GM23338 (cell line): ENCODE measurements around the gene GNG7. TPM values are rescaled to one million over a fixed set of nuclear protein-coding genes. Genes with fewer than 3 reads are reported as not detected.

Experiments
- ATAC-seq: fragments of 200-7000 bp; cut with Tn5 transposase; 3 replicates; pipeline ENCODE4 v1.9.1; 2020
- DNase-seq: peaks from one replicate; pipeline ENCODE4 v3.0.0-alpha.2; 2015; ENCODE audit warnings: low spot score
- H2AFZ ChIP-seq: fragments of 200-600 bp; sonication (generic); 2 replicates; pipeline ENCODE4 v1.8.0; 2016; ENCODE audit warnings: antibody characterized with exemption, mild to moderate bottlenecking, moderate library complexity
- H3F3A ChIP-seq: fragments of 200-600 bp; sonication (generic); replicated peaks from 2 replicates; pipeline ENCODE4 v1.8.0; 2017; ENCODE audit warnings: antibody characterized with exemption, mixed run types, low read depth
- H3K27ac ChIP-seq: fragments of 200-600 bp; sonication (generic); 2 replicates; pipeline ENCODE4 v1.6.1; 2016; ENCODE audit warnings: low read depth
- H3K27me3 ChIP-seq: fragments of 200-600 bp; sonication (generic); 2 replicates; pipeline ENCODE4 v1.8.0; 2016; ENCODE audit warnings: mild to moderate bottlenecking, mixed run types, moderate library complexity; ENCODE audit not compliant: insufficient read depth
- H3K36me3 ChIP-seq: fragments of 200-600 bp; sonication (generic); 2 replicates; pipeline ENCODE4 v1.8.0; 2016; ENCODE audit warnings: mild to moderate bottlenecking; ENCODE audit not compliant: insufficient read depth
- H3K4me1 ChIP-seq: fragments of 200-600 bp; sonication (generic); 2 replicates; pipeline ENCODE4 v1.8.0; 2016; ENCODE audit warnings: mild to moderate bottlenecking, moderate library complexity; ENCODE audit not compliant: insufficient read depth
- H3K4me2 ChIP-seq: fragments of 200-600 bp; sonication (generic); 2 replicates; pipeline ENCODE4 v1.7.1; 2017; ENCODE audit warnings: mixed run types
- H3K4me3 ChIP-seq: fragments of 200-600 bp; sonication (generic); 2 replicates; pipeline ENCODE4 v1.6.1; 2016; ENCODE audit warnings: mixed run types
- H3K79me2 ChIP-seq: fragments of 200-600 bp; sonication (generic); replicated peaks from 2 replicates; pipeline ENCODE4 v1.8.0; 2017; ENCODE audit warnings: mild to moderate bottlenecking; ENCODE audit not compliant: insufficient read depth
- H3K9me2 ChIP-seq: fragments of 200-600 bp; sonication (generic); 2 replicates; pipeline ENCODE4 v1.8.0; 2017; ENCODE audit not compliant: insufficient read depth
- H4K20me1 ChIP-seq: fragments of 200-600 bp; sonication (generic); replicated peaks from 2 replicates; pipeline ENCODE4 v1.8.0; 2017; ENCODE audit warnings: mild to moderate bottlenecking; ENCODE audit not compliant: insufficient read depth
- H3K27ac Mint-ChIP-seq: 2 replicates; pipeline ENCODE4 v1.8.0; 2020; ENCODE audit warnings: inconsistent platforms, mild to moderate bottlenecking, moderate library complexity, mixed read lengths
- H3K27me3 Mint-ChIP-seq: 3 replicates; pipeline ENCODE4 v1.8.0; 2022; ENCODE audit warnings: low read depth, mild to moderate bottlenecking, moderate library complexity, mixed read lengths, inconsistent platforms; ENCODE audit not compliant: insufficient read depth, poor library complexity
- H3K36me3 Mint-ChIP-seq: 3 replicates; pipeline ENCODE4 v1.8.0; 2021; ENCODE audit warnings: low read depth, mild to moderate bottlenecking, inconsistent platforms, moderate library complexity, mixed read lengths
- H3K4me1 Mint-ChIP-seq: 3 replicates; pipeline ENCODE4 v1.8.0; 2020; ENCODE audit warnings: mild to moderate bottlenecking, inconsistent platforms, mixed read lengths
- H3K4me3 Mint-ChIP-seq: 3 replicates; pipeline ENCODE4 v1.8.0; 2021; ENCODE audit warnings: moderate library complexity, mild to moderate bottlenecking, inconsistent platforms, mixed read lengths
- H3K9me3 Mint-ChIP-seq: 3 replicates; pipeline ENCODE4 v1.8.0; 2020; ENCODE audit warnings: moderate library complexity, mild to moderate bottlenecking, inconsistent platforms, mixed read lengths
- CREB1 ChIP-seq: fragments of 250-450 bp; sonication (Bioruptor Pico); IDR thresholded peaks from 2 replicates; pipeline ENCODE4 v1.5.0; 2020; ENCODE audit warnings: low read depth, mild to moderate bottlenecking, moderate library complexity
- EZH2 ChIP-seq: fragments of 200-600 bp; sonication (generic); IDR thresholded peaks from one replicate; pipeline ENCODE4 v1.8.0; 2017; ENCODE audit warnings: antibody characterized with exemption, mild to moderate bottlenecking, low read depth; ENCODE audit not compliant: unreplicated experiment
- JUNB ChIP-seq: IDR thresholded peaks from one replicate; pipeline ENCODE4 v1.6.1; 2016; ENCODE audit warnings: antibody characterized with exemption; ENCODE audit not compliant: unreplicated experiment
- NANOG ChIP-seq: IDR thresholded peaks from 2 replicates; pipeline ENCODE4 v1.6.1; 2016; ENCODE audit warnings: antibody characterized with exemption, borderline replicate concordance
- POLR2AphosphoS5 ChIP-seq: IDR thresholded peaks from 2 replicates; pipeline ENCODE4 v1.6.1; 2016; ENCODE audit warnings: antibody characterized with exemption, low read depth
- REST ChIP-seq: IDR thresholded peaks from one replicate; pipeline ENCODE4 v1.6.1; 2018; ENCODE audit warnings: antibody characterized with exemption; ENCODE audit not compliant: unreplicated experiment
- STAT1 ChIP-seq: IDR thresholded peaks from one replicate; pipeline ENCODE4 v1.6.1; 2016; ENCODE audit warnings: antibody characterized with exemption; ENCODE audit not compliant: unreplicated experiment
- ZNF114 ChIP-seq: fragments of 250-450 bp; sonication (Bioruptor Pico); IDR thresholded peaks from 2 replicates; pipeline ENCODE4 v1.5.0; 2020; ENCODE audit warnings: mild to moderate bottlenecking, moderate library complexity
- ZNF331 ChIP-seq: fragments of 250-450 bp; sonication (Bioruptor Pico); IDR thresholded peaks from 2 replicates; pipeline ENCODE4 v1.5.0; 2020; ENCODE audit warnings: low read depth, mild to moderate bottlenecking, moderate library complexity
- ZNF462 ChIP-seq: fragments of 250-450 bp; sonication (Bioruptor Pico); IDR thresholded peaks from 2 replicates; pipeline ENCODE4 v1.5.0; 2020; ENCODE audit warnings: mild to moderate bottlenecking, moderate library complexity
- polyA plus RNA-seq: library from polyadenylated mRNA; unstranded; fragments of >200 nt; fragmentation: Nextera tagmentation; extraction: Ambion mirVana; gene quantifications from 2 replicates; pipeline ENCODE4 v1.2.1, GENCODE V29; 2016
- total RNA-seq: library from RNA; depleted of rRNA; stranded (reverse); fragments of >200 nt; shearing (Covaris generic); gene quantifications from 2 replicates; pipeline ENCODE4 v1.2.3, GENCODE V29; 2014
- TF ChIP-seq, protein P1 (sequence below): IDR thresholded peaks from 2 replicates; pipeline ENCODE4 v1.6.1; 2016; ENCODE audit warnings: antibody characterized with exemption

Gene GNG7
- total and polyA plus RNA-seq, 2 experiments from 2014 or later: 5.1 to 5.4 TPM

DNA sequence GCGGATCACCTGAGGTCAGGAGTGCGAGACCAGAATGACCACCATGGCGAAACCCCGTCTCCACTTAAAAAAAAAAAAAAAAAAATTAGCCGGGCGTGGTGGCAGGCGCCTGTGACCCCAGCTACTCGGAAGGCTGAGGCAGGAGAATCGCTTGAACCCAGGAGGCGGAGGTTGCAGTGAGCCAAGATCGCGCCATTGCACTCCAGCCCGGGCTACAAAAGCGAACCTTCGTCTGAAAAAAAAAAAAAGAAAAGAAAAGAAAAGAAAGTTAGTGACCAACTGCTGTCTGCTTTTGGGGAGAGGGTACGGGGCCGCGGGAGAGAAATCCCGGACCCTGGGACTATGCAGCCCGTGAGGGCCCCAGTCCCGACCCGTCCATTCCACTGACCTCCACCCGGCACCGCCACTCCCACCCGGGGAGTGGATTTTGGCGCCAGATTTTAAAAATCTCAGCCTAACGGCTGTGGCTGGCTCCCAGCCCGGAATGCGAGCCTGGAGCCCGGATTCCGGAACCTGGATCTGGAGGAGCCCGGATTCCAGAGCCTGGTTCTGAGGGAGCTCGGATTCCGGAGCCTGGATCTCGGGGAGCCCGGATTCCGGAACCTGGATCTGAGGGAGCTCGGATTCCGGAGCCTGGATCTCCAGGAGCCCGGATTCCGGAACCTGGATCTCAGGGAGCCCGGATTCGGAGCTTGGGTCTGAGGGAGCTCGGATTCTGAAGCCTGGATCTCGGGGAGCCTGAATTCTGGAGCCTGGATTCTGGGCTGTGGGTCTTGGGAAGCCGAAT is 239.7 kb downstream of the GNG7 start:
- Histone ChIP-seq H3K9me2 (no peaks in the 10 kb centered on the region), H3K36me3 (no peaks in the 10 kb centered on the region), H3K79me2 (no peaks in the 10 kb centered on the region), H3K27me3 (no peaks in the 10 kb centered on the region), H3K27ac (peak overlapping the region; percentile 88), H3K4me2 (peak overlapping the region; percentile 81), H3K4me3 (peak overlapping the region; percentile 77), H3K4me1 (no peaks in the 10 kb centered on the region), H2AFZ (peak overlapping the region; percentile 92), H3F3A (no peaks in the 10 kb centered on the region), H4K20me1 (no peaks in the 10 kb centered on the region)
- H3K27me3 Mint-ChIP-seq: peaks cover 13% of the 10 kb centered on the region
- peak; percentile 75 for ATAC-seq
- H3K9me3 Mint-ChIP-seq: peaks cover 5% of the 10 kb centered on the region; the same call in 1 of the 3 replicates
- no peaks in the 10 kb centered on the region; the same call in 2 of the 3 replicates for H3K36me3 Mint-ChIP-seq
- H3K4me1 Mint-ChIP-seq: peaks cover 5% of the 10 kb centered on the region
- H3K27ac Mint-ChIP-seq: peak overlapping the region; percentile 56; the same call in 1 of the 2 replicates
- DNase-seq: peak; percentile 100
- peak overlapping the region; percentile 80 for H3K4me3 Mint-ChIP-seq
- TF ChIP-seq POLR2AphosphoS5: peak; percentile 34; the same call in 1 of the 2 replicates
- no peak for TF ChIP-seq REST
- peak; percentile 90 for TF ChIP-seq ZNF114 (CRISPR knock-in tag)
- TF ChIP-seq NANOG: 0 out of 2 replicates have a peak, but pooled peaks have one; percentile 37
- no peak for TF ChIP-seq STAT1
- TF ChIP-seq EZH2: peak; percentile 55
- no peak for TF ChIP-seq ZNF462
- TF ChIP-seq, protein P1, sequence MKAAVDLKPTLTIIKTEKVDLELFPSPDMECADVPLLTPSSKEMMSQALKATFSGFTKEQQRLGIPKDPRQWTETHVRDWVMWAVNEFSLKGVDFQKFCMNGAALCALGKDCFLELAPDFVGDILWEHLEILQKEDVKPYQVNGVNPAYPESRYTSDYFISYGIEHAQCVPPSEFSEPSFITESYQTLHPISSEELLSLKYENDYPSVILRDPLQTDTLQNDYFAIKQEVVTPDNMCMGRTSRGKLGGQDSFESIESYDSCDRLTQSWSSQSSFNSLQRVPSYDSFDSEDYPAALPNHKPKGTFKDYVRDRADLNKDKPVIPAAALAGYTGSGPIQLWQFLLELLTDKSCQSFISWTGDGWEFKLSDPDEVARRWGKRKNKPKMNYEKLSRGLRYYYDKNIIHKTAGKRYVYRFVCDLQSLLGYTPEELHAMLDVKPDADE: peak; percentile 55; the same call in 1 of the 2 replicates
- TF ChIP-seq JUNB: no peak
- TF ChIP-seq ZNF331 (CRISPR knock-in tag): peak; percentile 30; the same call in 1 of the 2 replicates
- peak; percentile 80 for TF ChIP-seq CREB1 (CRISPR knock-in tag)
